ENCODE measurements around the gene SLC9C2. TPM values are rescaled to one million over a fixed set of nuclear protein-coding genes. Genes with fewer than 3 reads are reported as not detected.
"Not testable (repeated sequence)": the region's sequence is repeated elsewhere in the genome, so short reads cannot be mapped to it uniquely, and the experiment has no call there.

Gene SLC9C2
- polyA plus RNA-seq, 3 donors = not detected

GRCh38 chr1:173523329-173523728 lies 79.5 kb downstream of the SLC9C2 start:
- Histone ChIP-seq H3K79me2 (ENCODE audit: insufficient read depth, low read length) (no peaks in the 10 kb centered on the region), H3K4me1 (ENCODE audit: control insufficient read depth in 1 of 2, insufficient read depth in 2 of 2, low read length in 2 of 2) (no peaks in the 10 kb centered on the region)

GRCh38 chr1:173520799-173521198 lies 82.1 kb downstream of the SLC9C2 start:
- Mint-ChIP-seq H3K4me1 (peaks cover 2% of the 10 kb centered on the region), H3K36me3 (no peaks in the 10 kb centered on the region), H3K27ac (no peak overlapping the region), H3K9me3 (peaks cover 0 to 6% (median 4%) of the 10 kb centered on the region in 7 donors), H3K27me3 (ENCODE audit: low read depth in 3 of 3) (no peaks in the 10 kb centered on the region), H3K4me3 (no peak overlapping the region)
- Histone ChIP-seq H2AFZ (ENCODE audit: insufficient read depth, low read depth, low read length, poor library complexity, severe bottlenecking) (no peak overlapping the region), H4K20me1 (ENCODE audit: insufficient read depth, low read length) (no peaks in the 10 kb centered on the region), H3K27me3 (ENCODE audit: control insufficient read depth in 2 of 2, insufficient read depth in 2 of 2, low read length in 2 of 2) (no peaks in the 10 kb centered on the region), H3K9me3 (replicated peaks in 1 of 2; ENCODE audit: control insufficient read depth in 1 of 2, insufficient read depth in 1 of 2, low read length in 2 of 2) (no peaks in the 10 kb centered on the region), H3K9ac (ENCODE audit: insufficient read depth, low read length, poor library complexity, severe bottlenecking) (no peak overlapping the region), H3K4me2 (replicated peaks; ENCODE audit: extremely low read depth, low read length, poor library complexity, severe bottlenecking) (no peak overlapping the region), H3K27ac (ENCODE audit: low read depth in 1 of 2, low read length in 2 of 2) (no peak overlapping the region), H3K79me2 (ENCODE audit: insufficient read depth, low read length) (no peaks in the 10 kb centered on the region), H3K4me1 (ENCODE audit: control insufficient read depth in 1 of 2, insufficient read depth in 2 of 2, low read length in 2 of 2) (no peaks in the 10 kb centered on the region), H3K36me3 (replicated peaks in 1 of 2; ENCODE audit: control insufficient read depth in 1 of 2, insufficient read depth in 2 of 2, low read length in 2 of 2) (no peaks in the 10 kb centered on the region), H3K4me3 (replicated peaks in 1 of 3; ENCODE audit: low read depth in 2 of 3, low read length in 3 of 3) (no peak overlapping the region)
- no peak for TF ChIP-seq CTCF (IDR thresholded peaks at IDR 0.05)
- no peak for DNase-seq
- 83% methylated on average over 1 of the region's 2 CpGs for WGBS (ENCODE audit: insufficient coverage)
- intact Hi-C loops (cut with micrococcal nuclease) = no loop called here

More at GRCh38 chr1:173523329-173523728, 79.5 kb downstream of the SLC9C2 start:
- H2AFZ ChIP-seq (ENCODE audit: insufficient read depth, low read depth, low read length, poor library complexity, severe bottlenecking) = no peak overlapping the region
- Mint-ChIP-seq H3K27me3 (ENCODE audit: low read depth in 3 of 3) (no peaks in the 10 kb centered on the region), H3K9me3 (peaks cover 0 to 6% (median 2%) of the 10 kb centered on the region in 7 donors), H3K27ac (no peak overlapping the region), H3K4me1 (peaks cover 2% of the 10 kb centered on the region), H3K36me3 (no peaks in the 10 kb centered on the region), H3K4me3 (no peak overlapping the region)
- no peaks in the 10 kb centered on the region for H3K27me3 ChIP-seq (ENCODE audit: control insufficient read depth in 2 of 2, insufficient read depth in 2 of 2, low read length in 2 of 2)
- TF ChIP-seq CTCF (IDR thresholded peaks at IDR 0.05) = no peak
- no peak for DNase-seq
- no peaks in the 10 kb centered on the region for H3K9me3 ChIP-seq (replicated peaks in 1 of 2; ENCODE audit: control insufficient read depth in 1 of 2, insufficient read depth in 1 of 2, low read length in 2 of 2)
- H3K27ac ChIP-seq (ENCODE audit: low read depth in 1 of 2, low read length in 2 of 2) = no peak overlapping the region
- no peaks in the 10 kb centered on the region for H3K36me3 ChIP-seq (replicated peaks in 1 of 2; ENCODE audit: control insufficient read depth in 1 of 2, insufficient read depth in 2 of 2, low read length in 2 of 2)
- no peak overlapping the region for H3K9ac ChIP-seq (ENCODE audit: insufficient read depth, low read length, poor library complexity, severe bottlenecking)
- H3K4me2 ChIP-seq (replicated peaks; ENCODE audit: extremely low read depth, low read length, poor library complexity, severe bottlenecking) = no peak overlapping the region
- intact Hi-C loops (cut with micrococcal nuclease) = no loop called here
- no CpG with 5 or more reads among the region's 3 CpGs for WGBS (ENCODE audit: insufficient coverage)
- H4K20me1 ChIP-seq (ENCODE audit: insufficient read depth, low read length) = no peaks in the 10 kb centered on the region
- no peak overlapping the region for H3K4me3 ChIP-seq (replicated peaks in 1 of 3; ENCODE audit: low read depth in 2 of 3, low read length in 3 of 3)

- H3K27me3 ChIP-seq (ENCODE audit: control insufficient read depth in 2 of 2, insufficient read depth in 2 of 2, low read length in 2 of 2); H3K4me2 ChIP-seq (replicated peaks; ENCODE audit: extremely low read depth, low read length, poor library complexity, severe bottlenecking); intact Hi-C loops (cut with micrococcal nuclease); H2AFZ ChIP-seq (ENCODE audit: insufficient read depth, low read depth, low read length, poor library complexity, severe bottlenecking); DNase-seq; H3K27ac ChIP-seq (ENCODE audit: low read depth in 1 of 2, low read length in 2 of 2); H3K9ac ChIP-seq (ENCODE audit: insufficient read depth, low read length, poor library complexity, severe bottlenecking); H3K4me1 Mint-ChIP-seq; H3K9me3 ChIP-seq (replicated peaks in 1 of 2; ENCODE audit: control insufficient read depth in 1 of 2, insufficient read depth in 1 of 2, low read length in 2 of 2); H4K20me1 ChIP-seq (ENCODE audit: insufficient read depth, low read length); H3K27me3 Mint-ChIP-seq (ENCODE audit: low read depth in 3 of 3); H3K79me2 ChIP-seq (ENCODE audit: insufficient read depth, low read length); H3K36me3 Mint-ChIP-seq; H3K36me3 ChIP-seq (replicated peaks in 1 of 2; ENCODE audit: control insufficient read depth in 1 of 2, insufficient read depth in 2 of 2, low read length in 2 of 2); H3K4me3 Mint-ChIP-seq; H3K4me3 ChIP-seq (replicated peaks in 1 of 3; ENCODE audit: low read depth in 2 of 3, low read length in 3 of 3); H3K27ac Mint-ChIP-seq; H3K4me1 ChIP-seq (ENCODE audit: control insufficient read depth in 1 of 2, insufficient read depth in 2 of 2, low read length in 2 of 2): not testable (repeated sequence)
- no CpG with 5 or more reads among the region's 1 CpG for WGBS (ENCODE audit: insufficient coverage)
- peaks cover 8 to 18% (median 12%) of the 10 kb centered on the region in 7 donors for H3K9me3 Mint-ChIP-seq
These were observed 88.4 kb downstream of the SLC9C2 start for GRCh38 chr1:173514503-173514902.
